HEK293 (cell line): ENCODE data around the gene RAD21L1.
A peak's percentile ranks its signal among the peaks of the same experiment; 100 is the strongest.

Experiments used
- CTCF ChIA-PET: fragments of 350-600 bp; formaldehyde crosslinking; extraction: SDS; loops from one replicate; lab custom pipeline; 2021; ENCODE audit warnings: antibody characterized with exemption; lab: Yijun Ruan, JAX
- POLR2A ChIA-PET: fragments of 300-600 bp; formaldehyde crosslinking; extraction: SDS; loops from one replicate; lab custom pipeline; 2020; ENCODE audit warnings: antibody characterized with exemption, inconsistent platforms; lab: Yijun Ruan, JAX
- H3K27ac ChIP-seq: fragments of 200-500 bp; sonication (Bioruptor generic); 2 replicates; pipeline ENCODE4 v1.5.1; 2014; ENCODE audit warnings: low read depth, low read length, control low read depth, inconsistent platforms; ENCODE audit errors: extremely low read depth
- H3K36me3 ChIP-seq, 2 experiments: fragments of 200-500 bp in 1 of 2; sonication (Bioruptor generic) in 1 of 2; 1 replicate in 1 of 2; 2 replicates in 1 of 2; pipeline ENCODE4 v1.5.1; 2014 to 2017; ENCODE audit warnings: inconsistent platforms in 2 of 2, low read length in 2 of 2; ENCODE audit not compliant: control insufficient read depth in 2 of 2, insufficient read depth in 1 of 2
- H3K4me1 ChIP-seq: fragments of 200-500 bp; sonication (Bioruptor generic); 2 replicates; pipeline ENCODE4 v1.5.1; 2014; ENCODE audit warnings: mild to moderate bottlenecking, low read length, inconsistent platforms; ENCODE audit not compliant: control insufficient read depth, insufficient read depth
- H3K4me3 ChIP-seq: 2 replicates; pipeline ENCODE4 v1.5.1; 2011; ENCODE audit warnings: low read depth, mild to moderate bottlenecking, control low read depth, low read length, moderate library complexity
- H3K9me3 ChIP-seq: fragments of 200-500 bp; sonication (Bioruptor generic); 2 replicates; pipeline ENCODE4 v1.5.1; 2014; ENCODE audit warnings: low read depth, low read length, inconsistent platforms; ENCODE audit not compliant: control insufficient read depth, insufficient read depth
- KLF17 ChIP-seq: fragments of 450-650 bp; formaldehyde crosslinking; IDR thresholded peaks from 2 replicates; pipeline ENCODE4 v1.5.1; 2016; ENCODE audit warnings: missing biosample characterization, missing genetic modification characterization
- PBX3 ChIP-seq: sonication (generic); formaldehyde crosslinking; IDR thresholded peaks from 2 replicates; pipeline ENCODE4 v1.8.1; 2022; ENCODE audit warnings: mild to moderate bottlenecking, moderate library complexity, missing genetic modification reagents
- ZIC2 ChIP-seq: fragments of 450-650 bp; formaldehyde crosslinking; IDR thresholded peaks from 2 replicates; pipeline ENCODE4 v1.5.1; 2016; ENCODE audit warnings: missing biosample characterization, missing genetic modification characterization
- ZNF121 ChIP-seq: fragments of 450-650 bp; formaldehyde crosslinking; IDR thresholded peaks from 2 replicates; pipeline ENCODE4 v1.5.1; 2016; ENCODE audit warnings: missing biosample characterization, missing genetic modification characterization
- ZNF132 ChIP-seq: fragments of 450-650 bp; formaldehyde crosslinking; IDR thresholded peaks from 2 replicates; pipeline ENCODE4 v1.5.1; 2017; ENCODE audit warnings: missing biosample characterization, missing genetic modification characterization, borderline replicate concordance
- ZNF138 ChIP-seq: fragments of 450-650 bp; formaldehyde crosslinking; IDR thresholded peaks from 2 replicates; pipeline ENCODE4 v1.5.1; 2016; ENCODE audit warnings: missing biosample characterization, missing genetic modification characterization, borderline replicate concordance
- ZNF146 ChIP-seq: fragments of 450-650 bp; formaldehyde crosslinking; IDR thresholded peaks from 2 replicates; pipeline ENCODE4 v1.5.1; 2016; ENCODE audit warnings: missing biosample characterization, missing genetic modification characterization
- ZNF221 ChIP-seq: fragments of 450-650 bp; formaldehyde crosslinking; IDR thresholded peaks from 2 replicates; pipeline ENCODE4 v1.5.1; 2017; ENCODE audit warnings: missing biosample characterization, missing genetic modification characterization, borderline replicate concordance
- ZNF24 ChIP-seq: fragments of 450-650 bp; formaldehyde crosslinking; IDR thresholded peaks from 2 replicates; pipeline ENCODE4 v1.5.1; 2016; ENCODE audit warnings: missing biosample characterization, missing genetic modification characterization
- ZNF394 ChIP-seq: fragments of 450-650 bp; formaldehyde crosslinking; IDR thresholded peaks from 2 replicates; pipeline ENCODE4 v1.5.1; 2016; ENCODE audit warnings: missing biosample characterization, missing genetic modification characterization, mild to moderate bottlenecking, moderate library complexity, borderline replicate concordance
- ZNF48 ChIP-seq: fragments of 450-650 bp; formaldehyde crosslinking; IDR thresholded peaks from 2 replicates; pipeline ENCODE4 v1.5.1; 2016; ENCODE audit warnings: missing biosample characterization, missing genetic modification characterization
- ZNF513 ChIP-seq: fragments of 450-650 bp; IDR thresholded peaks from 2 replicates; pipeline ENCODE4 v1.5.1; 2018; ENCODE audit warnings: missing biosample characterization, missing genetic modification characterization
- ZNF670 ChIP-seq: fragments of 450-650 bp; formaldehyde crosslinking; IDR thresholded peaks from 2 replicates; pipeline ENCODE4 v1.5.1; 2016; ENCODE audit warnings: missing biosample characterization, missing genetic modification characterization, low read depth

Gene RAD21L1

GRCh38 chr20:1203630-1204029, 22.2 kb upstream of the RAD21L1 start:
- H3K9me3 ChIP-seq: no peaks in the 10 kb centered on the region
- TF ChIP-seq ZNF138 (tag by site-specific recombination) (no peak), ZNF394 (tag by site-specific recombination) (no peak)
- TF ChIP-seq, all 188 proteins: peak for 0
- H3K27ac ChIP-seq: no peak overlapping the region
- H3K36me3 ChIP-seq: no peaks in the 10 kb centered on the region
- ChIA-PET CTCF (interaction anchor here (0.5 to 2.0 kb wide), 8 partner anchors 10 to 464 kb away, joined by 3 to 9 read pairs (median 4); no protein-coding TSS in a partner anchor), POLR2A (interaction anchor here (0.6 to 0.7 kb wide), 2 partner anchors 23 to 763 kb away, joined by 3 read pairs; no protein-coding TSS in a partner anchor)
- H3K4me3 ChIP-seq: no peak overlapping the region
- no peaks in the 10 kb centered on the region for H3K4me1 ChIP-seq

GRCh38 chr20:1204113-1204512, 21.7 kb upstream of the RAD21L1 start:
- CTCF ChIA-PET: interaction anchor here (0.5 to 2.0 kb wide), 5 partner anchors 9 to 440 kb away, joined by 3 to 9 read pairs (median 5); no protein-coding TSS in a partner anchor

GRCh38 chr20:1204576-1204975, 21.3 kb upstream of the RAD21L1 start:
- no peak overlapping the region for H3K27ac ChIP-seq
- CTCF ChIA-PET: interaction anchor here (0.6 to 2.0 kb wide), 4 partner anchors 9 to 572 kb away, joined by 3 to 5 read pairs (median 4); no protein-coding TSS in a partner anchor
- no peaks in the 10 kb centered on the region for H3K36me3 ChIP-seq
- no peaks in the 10 kb centered on the region for H3K9me3 ChIP-seq
- POLR2A ChIA-PET: no interaction called here
- no peak for TF ChIP-seq ZNF221 (tag by site-specific recombination)
- TF ChIP-seq PBX3 (CRISPR knock-in tag): no peak
- TF ChIP-seq ZIC2: peak; percentile 25; the same call in 1 of the 2 replicates
- TF ChIP-seq KLF17 (tag by site-specific recombination): no peak
- TF ChIP-seq ZNF24 (tag by site-specific recombination): no peak
- TF ChIP-seq ZNF132 (tag by site-specific recombination): no peak
- TF ChIP-seq ZNF513: no peak
- H3K4me1 ChIP-seq: no peaks in the 10 kb centered on the region
- no peak overlapping the region for H3K4me3 ChIP-seq

More at GRCh38 chr20:1204113-1204512, 21.7 kb upstream of the RAD21L1 start:
- TF ChIP-seq ZNF48: no peak
- Histone ChIP-seq H3K4me3 (no peak overlapping the region), H3K27ac (no peak overlapping the region), H3K4me1 (no peaks in the 10 kb centered on the region), H3K9me3 (no peaks in the 10 kb centered on the region), H3K36me3 (no peaks in the 10 kb centered on the region)
- POLR2A ChIA-PET: no interaction called here

GRCh38 chr20:1205802-1206201, 20.0 kb upstream of the RAD21L1 start:
- Histone ChIP-seq H3K36me3 (no peaks in the 10 kb centered on the region), H3K4me3 (no peak overlapping the region), H3K27ac (no peak overlapping the region), H3K4me1 (no peaks in the 10 kb centered on the region), H3K9me3 (no peaks in the 10 kb centered on the region)
- CTCF ChIA-PET: interaction anchor here (0.6 kb wide), 1 partner anchor 217 kb away, joined by 4 read pairs; no protein-coding TSS in a partner anchor
- no peak for TF ChIP-seq ZNF146 (tag by site-specific recombination)
- peak; percentile 59 for TF ChIP-seq ZNF121 (tag by site-specific recombination)
- TF ChIP-seq ZNF670 (tag by site-specific recombination): no peak
- POLR2A ChIA-PET: no interaction called here
